SK-N-SH (cell line): Measurements from ENCODE around the gene HM13. TPM values are rescaled to one million over a fixed set of nuclear protein-coding genes. Genes with fewer than 3 reads are reported as not detected.

Experiments used
- CTCF ChIA-PET: fragments of 300-600, 350-600 bp; formaldehyde crosslinking; extraction: SDS; loops from one replicate; lab custom pipeline; 2021; lab: Yijun Ruan, JAX
- POLR2A ChIA-PET: fragments of 350-600 bp; sonication (Branson Sonifier 250); formaldehyde crosslinking; extraction: SDS; loops from one replicate; lab custom pipeline; 2020; ENCODE audit warnings: antibody characterized with exemption, inconsistent platforms; lab: Yijun Ruan, JAX
- DNase-seq: peaks from one replicate; pipeline ENCODE4 v3.0.0; 2012
- H2AFZ ChIP-seq: fragments of 200-600 bp; sonication (generic); 2 replicates; pipeline ENCODE4 v1.8.1; 2016; ENCODE audit warnings: antibody characterized with exemption, mild to moderate bottlenecking, low read depth
- H3F3A ChIP-seq: fragments of 200-600 bp; sonication (generic); replicated peaks from 2 replicates; pipeline ENCODE3; 2016; ENCODE audit warnings: antibody characterized with exemption, mild to moderate bottlenecking; ENCODE audit not compliant: insufficient read depth
- H3K27ac ChIP-seq, 2 experiments: fragments of 200-500 bp in 1 of 2; fragments of 200-600 bp in 1 of 2; sonication (Bioruptor generic) in 1 of 2; sonication (generic), shearing (Covaris generic) in 1 of 2; 2 replicates each; pipeline versions ENCODE4 v1.5.1 to v1.6.1; 2014 to 2016; ENCODE audit warnings: low read depth in 2 of 2, inconsistent platforms in 1 of 2, low read length in 1 of 2, mild to moderate bottlenecking in 1 of 2, mixed read lengths in 1 of 2
- H3K27me3 ChIP-seq: fragments of 200-600 bp; sonication (generic), shearing (Covaris generic); 2 replicates; pipeline ENCODE4 v1.6.1; 2016; ENCODE audit warnings: mixed run types; ENCODE audit not compliant: insufficient read depth
- H3K36me3 ChIP-seq, 2 experiments: fragments of 200-500 bp in 1 of 2; fragments of 200-600 bp in 1 of 2; sonication (Bioruptor generic) in 1 of 2; sonication (generic) in 1 of 2; replicated peaks in 1 of 2; 2 replicates each; pipeline versions ENCODE3 to v1.5.1; 2014 to 2016; ENCODE audit warnings: low read length in 1 of 2, mild to moderate bottlenecking in 1 of 2; ENCODE audit not compliant: insufficient read depth in 2 of 2, control insufficient read depth in 1 of 2
- H3K4me1 ChIP-seq, 2 experiments: fragments of 200-500 bp in 1 of 2; fragments of 200-600 bp in 1 of 2; sonication (Bioruptor generic) in 1 of 2; sonication (generic), shearing (Covaris generic) in 1 of 2; 2 replicates each; pipeline versions ENCODE4 v1.5.1 to v1.6.1; 2014 to 2016; ENCODE audit warnings: low read depth in 1 of 2, low read length in 1 of 2, mixed run types in 1 of 2; ENCODE audit not compliant: insufficient read depth in 2 of 2, control insufficient read depth in 1 of 2
- H3K4me2 ChIP-seq: fragments of 200-600 bp; sonication (generic), shearing (Covaris generic); 2 replicates; pipeline ENCODE4 v1.6.1; 2017; ENCODE audit warnings: mixed run types
- H3K4me3 ChIP-seq, 2 experiments: fragments of 200-500 bp in 1 of 2; fragments of 200-600 bp in 1 of 2; sonication (Bioruptor generic) in 1 of 2; sonication (generic), shearing (Covaris generic) in 1 of 2; 2 replicates each; pipeline versions ENCODE4 v1.5.1 to v1.8.1; 2014 to 2016; ENCODE audit warnings: low read depth in 2 of 2, inconsistent platforms in 1 of 2, low read length in 1 of 2, mild to moderate bottlenecking in 1 of 2, mixed read lengths in 1 of 2, moderate library complexity in 1 of 2
- H3K79me2 ChIP-seq: fragments of 200-600 bp; sonication (generic); 2 replicates; pipeline ENCODE4 v1.8.1; 2017; ENCODE audit warnings: mild to moderate bottlenecking; ENCODE audit not compliant: insufficient read depth
- H3K9ac ChIP-seq: fragments of 200-600 bp; sonication (generic); 2 replicates; pipeline ENCODE4 v1.6.1; 2017; ENCODE audit warnings: mixed run types
- H3K9me2 ChIP-seq: fragments of 200-600 bp; sonication (generic); 2 replicates; pipeline ENCODE4 v1.6.1; 2017; ENCODE audit warnings: mixed run types
- H3K9me3 ChIP-seq: fragments of 200-600 bp; sonication (generic); 2 replicates; pipeline ENCODE4 v1.6.1; 2017; ENCODE audit warnings: mixed run types, mild to moderate bottlenecking, moderate library complexity
- H4K20me1 ChIP-seq: fragments of 200-600 bp; sonication (generic); 2 replicates; pipeline ENCODE4 v1.6.1; 2017; ENCODE audit warnings: mild to moderate bottlenecking, mixed run types; ENCODE audit not compliant: insufficient read depth
- CTCF ChIP-seq: fragments of 200-600 bp; sonication (generic); IDR thresholded peaks from 2 replicates; pipeline ENCODE4 v1.6.1; 2017; ENCODE audit warnings: antibody characterized with exemption, mild to moderate bottlenecking, moderate library complexity
- EP300 ChIP-seq, 2 experiments: IDR thresholded peaks; 2 replicates each; pipeline versions ENCODE4 v1.4.0 to v1.6.1; 2012; ENCODE audit warnings: borderline replicate concordance in 1 of 2, low read depth in 1 of 2, low read length in 1 of 2
- FOSL2 ChIP-seq: IDR thresholded peaks from 2 replicates; pipeline ENCODE4 v1.4.0; 2012; ENCODE audit warnings: low read depth, mild to moderate bottlenecking, moderate library complexity, borderline replicate concordance
- FOXJ3 ChIP-seq: sonication (generic); formaldehyde crosslinking; IDR thresholded peaks from 2 replicates; pipeline ENCODE4 v1.5.1; 2020; ENCODE audit warnings: mild to moderate bottlenecking, missing genetic modification reagents
- JUND ChIP-seq: IDR thresholded peaks from 2 replicates; pipeline ENCODE4 v1.4.0; 2012
- MAX ChIP-seq: IDR thresholded peaks from 2 replicates; pipeline ENCODE4 v1.4.0; 2012; ENCODE audit warnings: low read depth
- MEF2A ChIP-seq: IDR thresholded peaks from 2 replicates; pipeline ENCODE4 v1.4.0; 2012; ENCODE audit warnings: low read depth, borderline replicate concordance
- PBX3 ChIP-seq: IDR thresholded peaks from 2 replicates; pipeline ENCODE4; 2012
- POLR2AphosphoS5 ChIP-seq: IDR thresholded peaks from 2 replicates; pipeline ENCODE4 v1.6.1; 2012; ENCODE audit warnings: low read depth, low read length
- RCOR1 ChIP-seq: fragments of 150-350 bp; IDR thresholded peaks from 2 replicates; pipeline ENCODE4 v1.6.1; 2017; ENCODE audit warnings: antibody characterized with exemption, low read length
- REST ChIP-seq: IDR thresholded peaks from 2 replicates; pipeline ENCODE4 v1.6.1; 2012; ENCODE audit warnings: mild to moderate bottlenecking, low read depth, low read length, moderate library complexity
- RFX5 ChIP-seq: IDR thresholded peaks from 2 replicates; pipeline ENCODE4 v1.6.1; 2012; ENCODE audit warnings: mild to moderate bottlenecking, improper control_type of control experiment, low read length
- RXRA ChIP-seq: IDR thresholded peaks from 2 replicates; pipeline ENCODE4 v1.4.0; 2012; ENCODE audit warnings: low read depth, mild to moderate bottlenecking, borderline replicate concordance
- TCF12 ChIP-seq: IDR thresholded peaks from 2 replicates; pipeline ENCODE4 v1.4.0; 2012
- USF1 ChIP-seq: IDR thresholded peaks from 2 replicates; pipeline ENCODE4 v1.4.0; 2012; ENCODE audit warnings: low read depth, borderline replicate concordance
- USF2 ChIP-seq: fragments of 150-350 bp; IDR thresholded peaks from 2 replicates; pipeline ENCODE4 v1.6.1; 2017; ENCODE audit warnings: antibody characterized with exemption, low read length, low read depth, borderline replicate concordance
- ZBTB33 ChIP-seq: IDR thresholded peaks from 2 replicates; pipeline ENCODE4 v1.4.0; 2012; ENCODE audit warnings: low read depth, borderline replicate concordance
- WGBS: methylation state at CpG from one replicate; pipeline ENCODE4 v1.1.6; 2017; ENCODE audit warnings: low lambda C conversion rate; 5-methylcytosine and 5-hydroxymethylcytosine counted together
- polyA plus RNA-seq, 3 experiments: library from polyadenylated mRNA; depleted of rRNA; stranded (reverse); fragments of >200 nt; gene quantifications; 2 replicates each; pipeline ENCODE4 v1.2.3, GENCODE V29; 2012

Gene HM13
- polyA plus RNA-seq, 1 of the 3 experiments (the other 2 are of a cell fraction) = 160 TPM

GRCh38 chr20:31593221-31594001 lies 79.2 kb downstream of the HM13 start:
- peak overlapping the region; percentile 6; the same call in 1 of the 2 replicates for H3K9ac ChIP-seq
- POLR2A ChIA-PET = interaction anchor here (0.8 to 1.4 kb wide), 4 partner anchors 11 to 20 kb away, joined by 3 to 8 read pairs (median 4); partner anchors contain the start of gene ID1
- peak; percentile 91 for TF ChIP-seq FOSL2
- TF ChIP-seq RCOR1 = no peak
- TF ChIP-seq REST = no peak
- TF ChIP-seq RXRA = peak; percentile 21; the same call in 1 of the 2 replicates
- no peak for TF ChIP-seq PBX3
- peak; percentile 69 for TF ChIP-seq TCF12
- no peak for TF ChIP-seq USF2
- no peak for TF ChIP-seq POLR2AphosphoS5
- TF ChIP-seq FOXJ3 (CRISPR knock-in tag) = no peak
- TF ChIP-seq JUND = peak; percentile 86
- TF ChIP-seq MEF2A = no peak
- no peak for TF ChIP-seq RFX5
- TF ChIP-seq EP300 (IDR thresholded peaks at IDR 0.05; ENCODE audit: borderline replicate concordance in 1 of 2, low read depth in 1 of 2, low read length in 1 of 2) = peak in 1 of 2 experiments; percentile 53; a peak in 1 of 4 replicates
- TF ChIP-seq CTCF = peak; percentile 33; the same call in 1 of the 2 replicates
- TF ChIP-seq ZBTB33 = no peak
- TF ChIP-seq USF1 = no peak
- TF ChIP-seq MAX = peak; percentile 50; the same call in 1 of the 2 replicates

More at GRCh38 chr20:31593221-31594001, 79.2 kb downstream of the HM13 start:
- no peak overlapping the region for H3K4me3 ChIP-seq
- peak overlapping the region in 1 of 2 experiments; percentile 91; a peak in 2 of 4 replicates for H3K27ac ChIP-seq
- WGBS = 28% methylated on average over 9 of the region's 11 CpGs
- no peaks in the 10 kb centered on the region for H4K20me1 ChIP-seq
- H3K36me3 ChIP-seq = no peaks in the 10 kb centered on the region
- peaks cover 6 to 10% of the 10 kb centered on the region in 2 experiments; a peak in 1 of 4 replicates for H3K4me1 ChIP-seq
- H3K9me2 ChIP-seq = no peaks in the 10 kb centered on the region
- DNase-seq = no peak
- peaks cover 3% of the 10 kb centered on the region; the same call in 1 of the 2 replicates for H3K79me2 ChIP-seq
- H3K9me3 ChIP-seq = no peaks in the 10 kb centered on the region
- no peaks in the 10 kb centered on the region for H3K27me3 ChIP-seq
- CTCF ChIA-PET = interaction anchor here (1.1 to 3.6 kb wide), 4 partner anchors 16 to 31 kb away, joined by 4 to 31 read pairs (median 5); no protein-coding TSS in a partner anchor
- no peak overlapping the region for H2AFZ ChIP-seq
- H3K4me2 ChIP-seq = peak overlapping the region; percentile 38; the same call in 1 of the 2 replicates
- peaks cover 46% of the 10 kb centered on the region for H3F3A ChIP-seq
